ENCODE measurements around the gene UNC5A.

- TF ChIP-seq, protein P1, sequence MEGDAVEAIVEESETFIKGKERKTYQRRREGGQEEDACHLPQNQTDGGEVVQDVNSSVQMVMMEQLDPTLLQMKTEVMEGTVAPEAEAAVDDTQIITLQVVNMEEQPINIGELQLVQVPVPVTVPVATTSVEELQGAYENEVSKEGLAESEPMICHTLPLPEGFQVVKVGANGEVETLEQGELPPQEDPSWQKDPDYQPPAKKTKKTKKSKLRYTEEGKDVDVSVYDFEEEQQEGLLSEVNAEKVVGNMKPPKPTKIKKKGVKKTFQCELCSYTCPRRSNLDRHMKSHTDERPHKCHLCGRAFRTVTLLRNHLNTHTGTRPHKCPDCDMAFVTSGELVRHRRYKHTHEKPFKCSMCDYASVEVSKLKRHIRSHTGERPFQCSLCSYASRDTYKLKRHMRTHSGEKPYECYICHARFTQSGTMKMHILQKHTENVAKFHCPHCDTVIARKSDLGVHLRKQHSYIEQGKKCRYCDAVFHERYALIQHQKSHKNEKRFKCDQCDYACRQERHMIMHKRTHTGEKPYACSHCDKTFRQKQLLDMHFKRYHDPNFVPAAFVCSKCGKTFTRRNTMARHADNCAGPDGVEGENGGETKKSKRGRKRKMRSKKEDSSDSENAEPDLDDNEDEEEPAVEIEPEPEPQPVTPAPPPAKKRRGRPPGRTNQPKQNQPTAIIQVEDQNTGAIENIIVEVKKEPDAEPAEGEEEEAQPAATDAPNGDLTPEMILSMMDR (IDR thresholded peaks at IDR 0.05), result no peak
- no peak for TF ChIP-seq POLR2A (IDR thresholded peaks at IDR 0.05)
These were observed 41.7 kb downstream of the UNC5A start for GRCh38 chr5:176851871-176852658.
